SU-DHL-6 (cell line): Measurements from ENCODE around the gene BPIFB4.
"Not testable (repeated sequence)": the region's sequence is repeated elsewhere in the genome, so short reads cannot be mapped to it uniquely, and the experiment has no call there.

Source experiments
- H2AFZ ChIP-seq: fragments of 200-600 bp; sonication (generic); 2 replicates; pipeline ENCODE4 v1.6.1; 2014; ENCODE audit warnings: low read depth, mild to moderate bottlenecking, moderate library complexity, mixed read lengths, antibody characterized with exemption, low read length; ENCODE audit not compliant: severe bottlenecking
- H3F3A ChIP-seq: fragments of 200-600 bp; shearing (Covaris generic); 2 replicates; pipeline ENCODE4 v1.6.0; 2016; ENCODE audit warnings: antibody characterized with exemption, mild to moderate bottlenecking; ENCODE audit not compliant: insufficient read depth
- H3K27ac ChIP-seq: fragments of 200-600 bp; sonication (generic); 2 replicates; pipeline ENCODE4 v1.5.1; 2016; ENCODE audit warnings: low read depth, mild to moderate bottlenecking, low read length, moderate library complexity, mixed read lengths
- H3K27me3 ChIP-seq: fragments of 200-600 bp; sonication (generic), shearing (Covaris generic); 2 replicates; pipeline ENCODE4 v1.6.0; 2014; ENCODE audit warnings: mild to moderate bottlenecking, low read length
- H3K36me3 ChIP-seq: fragments of 200-600 bp; sonication (generic); 2 replicates; pipeline ENCODE4 v1.6.1; 2014; ENCODE audit warnings: mild to moderate bottlenecking, low read length, mixed read lengths
- H3K4me2 ChIP-seq: fragments of 300-600, 200-600 bp; shearing (Covaris generic), sonication (generic); 2 replicates; pipeline ENCODE4 v1.6.0; 2014; ENCODE audit warnings: low read length, low read depth, mild to moderate bottlenecking; ENCODE audit not compliant: poor library complexity, severe bottlenecking
- H3K4me3 ChIP-seq: fragments of 200-600 bp; sonication (generic); 2 replicates; pipeline ENCODE4 v1.5.1; 2014; ENCODE audit warnings: antibody characterized with exemption, low read length, mild to moderate bottlenecking, mixed read lengths; ENCODE audit not compliant: insufficient read depth, poor library complexity, severe bottlenecking
- H3K79me2 ChIP-seq: fragments of 200-600 bp; sonication (generic); 2 replicates; pipeline ENCODE4 v1.6.1; 2014; ENCODE audit warnings: mild to moderate bottlenecking, low read length, moderate library complexity; ENCODE audit not compliant: insufficient read depth
- H3K9ac ChIP-seq: fragments of 200-600 bp; sonication (generic); 2 replicates; pipeline ENCODE4 v1.7.0; 2014; ENCODE audit warnings: mild to moderate bottlenecking, low read length
- H3K9me2 ChIP-seq: fragments of 200-600 bp; sonication (generic); replicated peaks from 2 replicates; pipeline ENCODE4 v1.6.1; 2014; ENCODE audit warnings: low read length; ENCODE audit not compliant: insufficient read depth
- H3K9me3 ChIP-seq: fragments of 200-600 bp; sonication (generic); 2 replicates; pipeline ENCODE4 v1.6.1; 2014; ENCODE audit warnings: low read length, mixed read lengths; ENCODE audit not compliant: insufficient read depth
- H4K20me1 ChIP-seq: fragments of 200-600 bp; sonication (generic); 2 replicates; pipeline ENCODE4 v1.6.1; 2014; ENCODE audit warnings: low read depth, mild to moderate bottlenecking, antibody characterized with exemption, low read length, moderate library complexity, mixed read lengths
- CTCF ChIP-seq: fragments of 200-600 bp; sonication (generic); IDR thresholded peaks from one replicate; pipeline ENCODE4 v1.5.1; 2017; ENCODE audit warnings: antibody characterized with exemption, mild to moderate bottlenecking, low read length, moderate library complexity; ENCODE audit not compliant: insufficient read depth, poor library complexity, severe bottlenecking
- EZH2phosphoT487 ChIP-seq: fragments of 200-600 bp; sonication (generic), shearing (Covaris generic); conservative IDR thresholded peaks from 2 replicates; pipeline ENCODE4 v1.6.1; 2018; ENCODE audit warnings: mild to moderate bottlenecking, antibody characterized with exemption, low read length, moderate library complexity, mixed read lengths

BPIFB4 gene

DNA sequence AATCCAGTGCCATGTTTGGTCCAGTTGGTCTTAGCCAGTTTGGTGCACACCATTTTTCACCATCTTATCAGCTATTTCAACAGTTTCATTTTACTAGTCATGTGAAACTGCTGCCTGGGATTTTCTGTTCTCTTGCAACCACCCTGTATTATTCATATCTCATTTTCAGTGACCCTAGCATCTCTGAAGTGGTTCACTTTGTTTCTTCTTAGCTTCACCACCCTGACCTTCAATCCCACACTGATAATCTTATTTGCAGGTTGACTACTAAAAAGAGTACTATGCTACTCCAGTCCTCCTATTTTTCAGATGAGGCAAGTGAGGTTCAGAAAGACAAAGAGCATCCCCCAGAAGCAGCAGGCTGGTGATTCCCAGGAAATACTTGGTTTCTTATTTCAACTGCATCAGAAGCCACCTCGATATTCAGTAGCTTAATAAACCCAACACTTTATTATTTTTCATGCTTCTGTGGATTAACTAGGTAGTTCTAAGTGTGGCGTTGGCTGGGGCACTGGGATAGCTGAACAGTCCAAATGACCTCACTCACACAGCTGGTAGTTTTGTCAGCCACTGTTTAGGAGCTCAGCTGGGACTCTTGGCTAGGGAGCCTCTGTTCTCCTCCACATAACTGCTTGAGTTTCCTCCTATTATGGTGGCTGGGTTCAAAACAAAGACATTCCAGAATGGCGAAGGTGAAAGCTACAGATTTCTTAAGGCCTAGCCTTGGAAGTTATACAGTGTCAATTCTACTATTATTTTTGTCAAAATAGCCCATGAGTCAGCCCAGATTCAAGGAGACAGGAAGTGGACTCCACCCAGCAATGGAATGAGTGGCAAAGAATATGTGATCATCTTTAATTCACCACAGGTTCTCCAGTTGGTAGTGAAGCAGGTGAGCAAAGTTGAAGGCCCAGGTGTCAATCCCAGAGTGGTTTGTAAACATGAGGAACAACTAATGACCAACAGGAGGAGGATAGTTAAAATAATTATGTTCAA is 40.6 kb downstream of the BPIFB4 start:
- Histone ChIP-seq H3K4me2 (no peak overlapping the region), H3K36me3 (no peaks in the 10 kb centered on the region), H3K9me3 (no peaks in the 10 kb centered on the region), H3K79me2 (no peaks in the 10 kb centered on the region), H3K9me2 (no peaks in the 10 kb centered on the region), H3K9ac (no peak overlapping the region), H3K4me3 (no peak overlapping the region), H3F3A (no peaks in the 10 kb centered on the region), H3K27ac (no peak overlapping the region), H2AFZ (no peak overlapping the region), H3K27me3 (no peaks in the 10 kb centered on the region), H4K20me1 (no peaks in the 10 kb centered on the region)
- TF ChIP-seq CTCF (no peak), EZH2phosphoT487 (no peak)

- Histone ChIP-seq H3K9me3 (no peaks in the 10 kb centered on the region), H3F3A (no peaks in the 10 kb centered on the region), H3K4me3 (no peak overlapping the region), H3K36me3 (no peaks in the 10 kb centered on the region), H3K4me2 (no peak overlapping the region), H4K20me1 (no peaks in the 10 kb centered on the region), H3K9me2 (no peaks in the 10 kb centered on the region), H3K27ac (no peak overlapping the region), H3K9ac (no peak overlapping the region), H3K79me2 (no peaks in the 10 kb centered on the region), H3K27me3 (no peaks in the 10 kb centered on the region), H2AFZ (no peak overlapping the region)
- TF ChIP-seq CTCF (no peak), EZH2phosphoT487 (no peak)
Observed at GRCh38 chr20:33120934-33121333, 41.5 kb downstream of the BPIFB4 start.

GRCh38 chr20:33122297-33122696 is 42.9 kb downstream of the BPIFB4 start:
- H3F3A ChIP-seq, H2AFZ ChIP-seq, H3K79me2 ChIP-seq, H3K9me2 ChIP-seq, H3K4me3 ChIP-seq, H3K27me3 ChIP-seq, H3K4me2 ChIP-seq, H4K20me1 ChIP-seq, H3K36me3 ChIP-seq, H3K9ac ChIP-seq, H3K9me3 ChIP-seq, H3K27ac ChIP-seq: not testable (repeated sequence)

- Histone ChIP-seq H3K4me3 (no peak overlapping the region), H3K79me2 (no peaks in the 10 kb centered on the region), H3K9me2 (no peaks in the 10 kb centered on the region), H3K9ac (no peak overlapping the region), H2AFZ (no peak overlapping the region), H3K27ac (no peak overlapping the region), H3K9me3 (no peaks in the 10 kb centered on the region), H3F3A (no peaks in the 10 kb centered on the region), H4K20me1 (no peaks in the 10 kb centered on the region), H3K36me3 (no peaks in the 10 kb centered on the region), H3K4me2 (no peak overlapping the region), H3K27me3 (no peaks in the 10 kb centered on the region)
- TF ChIP-seq EZH2phosphoT487 (no peak), CTCF (no peak)
Observed at GRCh38 chr20:33124261-33124660, 44.8 kb downstream of the BPIFB4 start.
